ENCODE data around the gene CLK1. TPM values are rescaled to one million over a fixed set of nuclear protein-coding genes. Genes with fewer than 3 reads are reported as not detected.

The CLK1 gene
- polyA plus RNA-seq, 1 donor from 2014 or later: 745 TPM

DNA sequence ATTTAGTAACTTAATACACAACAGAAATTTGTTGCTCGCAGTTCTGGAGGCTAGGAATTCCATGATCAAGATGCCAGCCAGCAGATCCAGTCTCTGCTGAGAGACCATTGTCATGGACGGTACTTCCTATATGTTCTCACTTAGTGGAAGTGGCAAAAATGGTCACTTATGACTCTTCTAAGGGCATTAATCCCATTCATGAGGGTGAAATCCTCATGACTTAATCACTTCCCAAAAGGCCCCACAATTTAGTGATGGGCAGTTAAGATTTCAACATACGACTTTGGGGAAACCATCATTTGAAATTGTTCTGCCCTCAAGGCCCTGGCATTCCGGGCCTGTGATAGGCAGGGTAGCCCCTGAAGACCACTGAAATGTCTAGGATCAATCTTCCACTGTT is 29.8 kb downstream of the CLK1 start:
- H3K27ac ChIP-seq (ENCODE audit: low read length): no peak overlapping the region
- H3K4me3 ChIP-seq (ENCODE audit: low read length): no peak overlapping the region
- H3K9ac ChIP-seq (ENCODE audit: low read length): no peak overlapping the region
- H3K9me2 ChIP-seq (ENCODE audit: insufficient read depth, low read length): no peaks in the 10 kb centered on the region
- H3K79me2 ChIP-seq (replicated peaks; ENCODE audit: insufficient read depth, low read length): no peaks in the 10 kb centered on the region
- H3K36me3 ChIP-seq (ENCODE audit: insufficient read depth, low read length): no peaks in the 10 kb centered on the region
- H3K27me3 ChIP-seq (ENCODE audit: insufficient read depth, low read depth, low read length): no peaks in the 10 kb centered on the region
- H3K9me3 ChIP-seq (ENCODE audit: low read length): no peaks in the 10 kb centered on the region
- no peaks in the 10 kb centered on the region for H3F3A ChIP-seq (ENCODE audit: insufficient read depth, low read length, poor library complexity, severe bottlenecking)
- TF ChIP-seq, protein P1, sequence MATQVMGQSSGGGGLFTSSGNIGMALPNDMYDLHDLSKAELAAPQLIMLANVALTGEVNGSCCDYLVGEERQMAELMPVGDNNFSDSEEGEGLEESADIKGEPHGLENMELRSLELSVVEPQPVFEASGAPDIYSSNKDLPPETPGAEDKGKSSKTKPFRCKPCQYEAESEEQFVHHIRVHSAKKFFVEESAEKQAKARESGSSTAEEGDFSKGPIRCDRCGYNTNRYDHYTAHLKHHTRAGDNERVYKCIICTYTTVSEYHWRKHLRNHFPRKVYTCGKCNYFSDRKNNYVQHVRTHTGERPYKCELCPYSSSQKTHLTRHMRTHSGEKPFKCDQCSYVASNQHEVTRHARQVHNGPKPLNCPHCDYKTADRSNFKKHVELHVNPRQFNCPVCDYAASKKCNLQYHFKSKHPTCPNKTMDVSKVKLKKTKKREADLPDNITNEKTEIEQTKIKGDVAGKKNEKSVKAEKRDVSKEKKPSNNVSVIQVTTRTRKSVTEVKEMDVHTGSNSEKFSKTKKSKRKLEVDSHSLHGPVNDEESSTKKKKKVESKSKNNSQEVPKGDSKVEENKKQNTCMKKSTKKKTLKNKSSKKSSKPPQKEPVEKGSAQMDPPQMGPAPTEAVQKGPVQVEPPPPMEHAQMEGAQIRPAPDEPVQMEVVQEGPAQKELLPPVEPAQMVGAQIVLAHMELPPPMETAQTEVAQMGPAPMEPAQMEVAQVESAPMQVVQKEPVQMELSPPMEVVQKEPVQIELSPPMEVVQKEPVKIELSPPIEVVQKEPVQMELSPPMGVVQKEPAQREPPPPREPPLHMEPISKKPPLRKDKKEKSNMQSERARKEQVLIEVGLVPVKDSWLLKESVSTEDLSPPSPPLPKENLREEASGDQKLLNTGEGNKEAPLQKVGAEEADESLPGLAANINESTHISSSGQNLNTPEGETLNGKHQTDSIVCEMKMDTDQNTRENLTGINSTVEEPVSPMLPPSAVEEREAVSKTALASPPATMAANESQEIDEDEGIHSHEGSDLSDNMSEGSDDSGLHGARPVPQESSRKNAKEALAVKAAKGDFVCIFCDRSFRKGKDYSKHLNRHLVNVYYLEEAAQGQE (IDR thresholded peaks at IDR 0.05; ENCODE audit: borderline replicate concordance): no peak
- TF ChIP-seq MXI1 (conservative IDR thresholded peaks at IDR 0.05; ENCODE audit: poor library complexity, severe bottlenecking) (no peak), SMC3 (conservative IDR thresholded peaks at IDR 0.05; ENCODE audit: poor library complexity) (no peak), RAD21 (conservative IDR thresholded peaks at IDR 0.05) (no peak), POLR2AphosphoS5 (IDR thresholded peaks at IDR 0.05) (no peak), EZH2 (IDR thresholded peaks at IDR 0.05; ENCODE audit: borderline replicate concordance, insufficient read depth, low read length, poor library complexity, severe bottlenecking) (no peak), TAF1 (IDR thresholded peaks at IDR 0.05; ENCODE audit: low read depth) (no peak), EP300 (conservative IDR thresholded peaks at IDR 0.05; ENCODE audit: poor library complexity, severe bottlenecking) (no peak)
- TF ChIP-seq, protein P2, sequence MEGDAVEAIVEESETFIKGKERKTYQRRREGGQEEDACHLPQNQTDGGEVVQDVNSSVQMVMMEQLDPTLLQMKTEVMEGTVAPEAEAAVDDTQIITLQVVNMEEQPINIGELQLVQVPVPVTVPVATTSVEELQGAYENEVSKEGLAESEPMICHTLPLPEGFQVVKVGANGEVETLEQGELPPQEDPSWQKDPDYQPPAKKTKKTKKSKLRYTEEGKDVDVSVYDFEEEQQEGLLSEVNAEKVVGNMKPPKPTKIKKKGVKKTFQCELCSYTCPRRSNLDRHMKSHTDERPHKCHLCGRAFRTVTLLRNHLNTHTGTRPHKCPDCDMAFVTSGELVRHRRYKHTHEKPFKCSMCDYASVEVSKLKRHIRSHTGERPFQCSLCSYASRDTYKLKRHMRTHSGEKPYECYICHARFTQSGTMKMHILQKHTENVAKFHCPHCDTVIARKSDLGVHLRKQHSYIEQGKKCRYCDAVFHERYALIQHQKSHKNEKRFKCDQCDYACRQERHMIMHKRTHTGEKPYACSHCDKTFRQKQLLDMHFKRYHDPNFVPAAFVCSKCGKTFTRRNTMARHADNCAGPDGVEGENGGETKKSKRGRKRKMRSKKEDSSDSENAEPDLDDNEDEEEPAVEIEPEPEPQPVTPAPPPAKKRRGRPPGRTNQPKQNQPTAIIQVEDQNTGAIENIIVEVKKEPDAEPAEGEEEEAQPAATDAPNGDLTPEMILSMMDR (IDR thresholded peaks at IDR 0.05; ENCODE audit: poor library complexity, severe bottlenecking): no peak
- no peak overlapping the region for H2AFZ ChIP-seq (ENCODE audit: low read depth, low read length)
- no peak overlapping the region for H3K4me2 ChIP-seq (ENCODE audit: low read length)
- no peaks in the 10 kb centered on the region for H4K20me1 ChIP-seq (ENCODE audit: insufficient read depth)

DNA sequence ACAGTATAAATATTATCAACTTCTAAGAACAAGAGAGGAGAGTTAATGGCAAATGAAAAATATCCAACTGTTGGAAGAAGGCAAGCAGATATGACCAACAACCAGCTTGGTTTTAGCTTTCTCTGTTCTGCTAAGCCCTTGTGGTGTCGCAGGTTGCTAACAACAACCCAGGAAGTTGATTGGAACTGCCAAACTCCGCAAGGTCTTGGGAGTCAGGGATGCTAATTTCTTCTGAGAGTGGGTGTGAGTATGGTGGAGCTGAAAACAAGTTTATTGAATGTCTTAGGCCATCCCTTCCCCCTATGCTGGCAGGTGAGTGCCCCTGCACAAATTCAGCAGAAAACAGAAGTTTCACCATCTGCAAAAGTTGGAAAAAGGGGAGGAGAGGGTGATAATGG is 35.2 kb downstream of the CLK1 start:
- TF ChIP-seq EP300 (conservative IDR thresholded peaks at IDR 0.05; ENCODE audit: poor library complexity, severe bottlenecking): no peak
- TF ChIP-seq, protein P1 (IDR thresholded peaks at IDR 0.05; ENCODE audit: borderline replicate concordance): no peak
- TF ChIP-seq POLR2AphosphoS5 (IDR thresholded peaks at IDR 0.05): no peak
- TF ChIP-seq RAD21 (conservative IDR thresholded peaks at IDR 0.05): no peak
- TF ChIP-seq SMC3 (conservative IDR thresholded peaks at IDR 0.05; ENCODE audit: poor library complexity): no peak
- no peak for TF ChIP-seq TAF1 (IDR thresholded peaks at IDR 0.05; ENCODE audit: low read depth)
- TF ChIP-seq, protein P2 (IDR thresholded peaks at IDR 0.05; ENCODE audit: poor library complexity, severe bottlenecking): no peak
- no peak for TF ChIP-seq EZH2 (IDR thresholded peaks at IDR 0.05; ENCODE audit: borderline replicate concordance, insufficient read depth, low read length, poor library complexity, severe bottlenecking)
- no peak for TF ChIP-seq MXI1 (conservative IDR thresholded peaks at IDR 0.05; ENCODE audit: poor library complexity, severe bottlenecking)
- Histone ChIP-seq H3K27ac (ENCODE audit: low read length) (no peak overlapping the region), H4K20me1 (ENCODE audit: insufficient read depth) (no peaks in the 10 kb centered on the region)

More for the DNA sequence above, 35.2 kb downstream of the CLK1 start:
- no peaks in the 10 kb centered on the region for H3K27me3 ChIP-seq (ENCODE audit: insufficient read depth, low read depth, low read length)
- H3K4me2 ChIP-seq (ENCODE audit: low read length): no peak overlapping the region
- H3K9me3 ChIP-seq (ENCODE audit: low read length): no peaks in the 10 kb centered on the region
- H3F3A ChIP-seq (ENCODE audit: insufficient read depth, low read length, poor library complexity, severe bottlenecking): no peaks in the 10 kb centered on the region
- no peak overlapping the region for H3K4me3 ChIP-seq (ENCODE audit: low read length)
- H3K36me3 ChIP-seq (ENCODE audit: insufficient read depth, low read length): no peaks in the 10 kb centered on the region
- no peaks in the 10 kb centered on the region for H3K9me2 ChIP-seq (ENCODE audit: insufficient read depth, low read length)
- H2AFZ ChIP-seq (ENCODE audit: low read depth, low read length): no peak overlapping the region
- H3K79me2 ChIP-seq (replicated peaks; ENCODE audit: insufficient read depth, low read length): no peaks in the 10 kb centered on the region
- no peak overlapping the region for H3K9ac ChIP-seq (ENCODE audit: low read length)

Measured in neural cell (in vitro differentiated cells).